ENCODE results near the gene CASQ2.
"Not testable (repeated sequence)": the region's sequence is repeated elsewhere in the genome, so short reads cannot be mapped to it uniquely, and the experiment has no call there.

Gene CASQ2

GRCh38 chr1:115779075-115779474 lies 10.6 kb upstream of the CASQ2 start:
- DNase-seq = not testable (repeated sequence)

GRCh38 chr1:115771847-115772457 lies 3.4 kb upstream of the CASQ2 start:
- peak; percentile 18 for DNase-seq

- no peak for DNase-seq
Observed at GRCh38 chr1:115771094-115771846, 2.8 kb upstream of the CASQ2 start.

- no peak for DNase-seq
Observed at GRCh38 chr1:115767403-115767802, 1.1 kb downstream of the CASQ2 start.

GRCh38 chr1:115765091-115765490 lies 3.4 kb downstream of the CASQ2 start:
- DNase-seq = no peak

- no peak for DNase-seq
Observed at GRCh38 chr1:115764541-115764940, 4.0 kb downstream of the CASQ2 start.

GRCh38 chr1:115762779-115763178 lies 5.7 kb downstream of the CASQ2 start:
- DNase-seq = no peak

- DNase-seq = no peak
Observed at GRCh38 chr1:115761601-115762302, 6.8 kb downstream of the CASQ2 start.

GRCh38 chr1:115757856-115758255 lies 10.7 kb downstream of the CASQ2 start:
- DNase-seq = no peak

GRCh38 chr1:115757326-115757725 lies 11.2 kb downstream of the CASQ2 start:
- no peak for DNase-seq

- no peak for DNase-seq
Observed at GRCh38 chr1:115755456-115756370, 12.8 kb downstream of the CASQ2 start.

GRCh38 chr1:115753830-115754229 lies 14.7 kb downstream of the CASQ2 start:
- no peak for DNase-seq

GRCh38 chr1:115753361-115753760 lies 15.2 kb downstream of the CASQ2 start:
- no peak for DNase-seq

- DNase-seq = no peak
Observed at GRCh38 chr1:115748401-115749150, 19.9 kb downstream of the CASQ2 start.

GRCh38 chr1:115746021-115746690 lies 22.4 kb downstream of the CASQ2 start:
- no peak for DNase-seq

GRCh38 chr1:115744646-115745275 lies 23.8 kb downstream of the CASQ2 start:
- DNase-seq = no peak

GRCh38 chr1:115740811-115741210 lies 27.7 kb downstream of the CASQ2 start:
- no peak for DNase-seq

- no peak for DNase-seq
Observed at GRCh38 chr1:115732316-115732715, 36.2 kb downstream of the CASQ2 start.

- no peak for DNase-seq
Observed at GRCh38 chr1:115729756-115730155, 38.8 kb downstream of the CASQ2 start.

GRCh38 chr1:115728341-115728740 lies 40.2 kb downstream of the CASQ2 start:
- DNase-seq = no peak

GRCh38 chr1:115727706-115728249 lies 40.7 kb downstream of the CASQ2 start:
- peak; percentile 7 for DNase-seq
